Adrenal gland (tissue), 12 donors: Measurements from ENCODE around the gene IFNA14. TPM values are rescaled to one million over a fixed set of nuclear protein-coding genes. Genes with fewer than 3 reads are reported as not detected.

Experiments used
- DNase-seq, 7 donors: peaks; one replicate each; pipeline ENCODE4 v3.0.0-alpha.2; 2019 to 2020
- H3K27ac ChIP-seq, 5 donors: fragments of 200-600 bp; sonication (generic) in 4 of 5; 1 replicate in 3 of 5; 2 replicates in 2 of 5; pipeline versions ENCODE4 v1.5.1 to v1.8.0; 2016 to 2020; ENCODE audit warnings: mild to moderate bottlenecking in 1 of 5
- H3K27me3 ChIP-seq: fragments of 200-600 bp; 2 replicates; pipeline ENCODE4 v1.8.0; 2021
- H3K36me3 ChIP-seq, 2 donors: fragments of 200-600 bp; replicated peaks in 1 of 2; 1 replicate in 1 of 2; 2 replicates in 1 of 2; pipeline versions ENCODE4 v1.5.1 to v1.8.0; 2018 to 2022
- H3K4me1 ChIP-seq, 2 donors: fragments of 200-600 bp; replicated peaks in 1 of 2; 1 replicate in 1 of 2; 2 replicates in 1 of 2; pipeline versions ENCODE4 v1.5.1 to v1.8.0; 2018 to 2021
- H3K4me3 ChIP-seq, 4 donors: fragments of 200-600 bp; sonication (generic) in 3 of 4; one replicate each; pipeline ENCODE4 v1.5.1; 2016 to 2018
- H3K9me3 ChIP-seq, 3 donors: fragments of 200-600 bp; sonication (generic) in 1 of 3; replicated peaks in 1 of 3; 1 replicate in 2 of 3; 2 replicates in 1 of 3; pipeline versions ENCODE4 v1.5.1 to v1.8.0; 2016 to 2021
- CTCF ChIP-seq, 6 experiments: fragments of 450-650 bp in 4 of 6; fragments of 200-600 bp in 2 of 6; sonication (generic) in 1 of 6; IDR thresholded peaks; 1 replicate in 5 of 6; 2 replicates in 1 of 6; pipeline versions ENCODE4 v1.5.1 to v1.8.0; 2016 to 2021; ENCODE audit warnings: antibody characterized with exemption in 6 of 6, mild to moderate bottlenecking in 2 of 6, moderate library complexity in 1 of 6
- POLR2A ChIP-seq, 2 donors: fragments of 450-650 bp; IDR thresholded peaks; one replicate each; pipeline ENCODE4 v1.6.1; 2017; ENCODE audit warnings: antibody characterized with exemption in 2 of 2, mild to moderate bottlenecking in 2 of 2, moderate library complexity in 1 of 2
- WGBS, 4 donors: extraction: QIAGEN DNeasy Blood & Tissue Kit in 2 of 4; methylation state at CpG; one replicate each; pipeline versions ENCODE4 v1.1.5 to v1.1.7; 2013 to 2017; 5-methylcytosine and 5-hydroxymethylcytosine counted together
- intact Hi-C, 2 donors: fragments of 100-400 bp; cut with DNase I; formaldehyde crosslinking; loops; one replicate each; pipeline versions ENCODE4 v1.14.1 to v1.15.0; 2022 to 2023
- polyA plus RNA-seq, 3 donors: library from polyadenylated mRNA; stranded (reverse); fragments of 200-250 nt in 2 of 3; fragments of 350-450 nt in 1 of 3; fragmentation: Illumina TruSeq in 1 of 3; extraction: RNeasy Lipid Tissue Mini Kit (QIAGEN cat#74804) in 1 of 3; gene quantifications; one replicate each; pipeline ENCODE4 v1.2.3, GENCODE V29; 2013 to 2014
- total RNA-seq, 9 donors: library from RNA; depleted of rRNA in 4 of 9; stranded (reverse); fragments of >200 nt in 4 of 9; fragments of 120-200 nt in 1 of 9; fragmentation: NEBNext Ultra II Directional in 1 of 9; extraction: Animal tissue kit (Norgen Biotek cat#: 25700) in 1 of 9; gene quantifications; one replicate each; pipeline versions ENCODE4 v1.1.0 to v1.2.4, GENCODE V29; 2013 to 2023
- donor health status: healthy with polysubstance abuse.
- donor health status: Bipolar disorder and iron deficiency.
- donor health status: DM: yes; HTN: yes; CAD: no.
- donor health status: DM: no; HTN: no; CAD: no.
- donor health status: DM: no; HTN: no; CAD: no.
- donor health status: DM: yes; HTN: yes; CAD: no.

Gene IFNA14
- total and polyA plus RNA-seq, 12 donors, result not detected

GRCh38 chr9:21265421-21266189 is 25.8 kb upstream of the IFNA14 start:
- TF ChIP-seq CTCF (IDR thresholded peaks at IDR 0.05) (no peak), POLR2A (IDR thresholded peaks at IDR 0.05) (no peak)
- Histone ChIP-seq H3K4me1 (no peaks in the 10 kb centered on the region), H3K27ac (no peak overlapping the region), H3K27me3 (peaks cover 7% of the 10 kb centered on the region), H3K9me3 (no peaks in the 10 kb centered on the region), H3K36me3 (no peaks in the 10 kb centered on the region), H3K4me3 (no peak overlapping the region)
- no peak for DNase-seq
- WGBS, 4 donors, result 19 to 33% (median 27%) methylated on average over 1 of the region's 1 CpG
- intact Hi-C loops, result no loop called here

- Histone ChIP-seq H3K4me1 (no peaks in the 10 kb centered on the region), H3K4me3 (no peak overlapping the region), H3K36me3 (no peaks in the 10 kb centered on the region), H3K9me3 (no peaks in the 10 kb centered on the region), H3K27me3 (no peaks in the 10 kb centered on the region), H3K27ac (no peak overlapping the region)
- intact Hi-C loops, result no loop called here
- DNase-seq, result no peak
- no peak for TF ChIP-seq CTCF (IDR thresholded peaks at IDR 0.05)
- no peak for TF ChIP-seq POLR2A (IDR thresholded peaks at IDR 0.05)
- 68 to 76% (median 72%) methylated on average over 5 of the region's 5 CpGs for WGBS, 4 donors
These were observed 15.9 kb upstream of the IFNA14 start for GRCh38 chr9:21255538-21256212.

DNA sequence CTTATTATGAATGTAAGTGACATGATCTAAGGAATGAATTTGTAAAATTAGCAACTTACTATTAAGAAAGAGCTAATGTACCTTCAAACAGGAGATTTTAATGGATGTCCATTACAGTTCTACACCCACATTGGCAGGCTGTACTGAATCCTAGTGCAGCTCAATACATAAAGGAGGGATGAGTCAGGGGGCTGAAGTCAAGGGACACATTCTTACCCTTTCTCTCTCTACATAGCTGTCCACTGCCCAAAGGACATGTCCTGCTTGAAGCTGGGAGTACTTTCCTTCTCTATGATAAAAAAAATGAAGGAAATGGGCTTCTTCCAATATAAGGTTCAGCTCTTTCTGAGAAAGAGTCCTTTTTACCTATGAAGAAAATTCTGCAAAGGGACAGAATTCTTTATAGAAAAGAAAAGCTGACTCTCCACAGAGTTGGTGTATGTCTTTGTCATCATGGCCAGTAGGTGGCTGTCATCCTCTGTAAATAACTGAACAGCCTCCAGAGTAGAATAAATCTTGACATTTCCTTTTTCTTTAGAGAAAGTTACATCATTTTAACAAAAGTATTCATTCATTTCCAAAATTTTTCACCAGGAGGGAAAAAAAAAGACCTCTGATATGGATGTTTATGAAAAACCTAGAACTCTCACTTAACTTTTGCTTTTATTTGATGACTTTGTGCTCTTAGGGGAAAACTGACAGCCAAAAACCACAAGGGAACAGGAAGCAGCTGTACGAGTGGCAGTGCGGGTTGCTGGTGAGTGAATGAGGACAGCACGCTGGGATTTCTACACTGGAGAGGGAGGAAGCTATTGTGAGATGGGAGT is 13.1 kb upstream of the IFNA14 start:
- Histone ChIP-seq H3K36me3 (no peaks in the 10 kb centered on the region), H3K4me1 (no peaks in the 10 kb centered on the region), H3K27ac (no peak overlapping the region), H3K4me3 (no peak overlapping the region), H3K27me3 (peaks cover 13% of the 10 kb centered on the region), H3K9me3 (no peaks in the 10 kb centered on the region)
- intact Hi-C loops, result no loop called here
- no peak for TF ChIP-seq POLR2A (IDR thresholded peaks at IDR 0.05)
- peak; percentile 28 to 57 (median 44) for TF ChIP-seq CTCF (IDR thresholded peaks at IDR 0.05)
- peak in 5 of 7 donors; percentile 12 to 51 (median 40) for DNase-seq
- WGBS, 4 donors, result 0 to 1% (median 1%) methylated on average over 3 of the region's 3 CpGs

DNA sequence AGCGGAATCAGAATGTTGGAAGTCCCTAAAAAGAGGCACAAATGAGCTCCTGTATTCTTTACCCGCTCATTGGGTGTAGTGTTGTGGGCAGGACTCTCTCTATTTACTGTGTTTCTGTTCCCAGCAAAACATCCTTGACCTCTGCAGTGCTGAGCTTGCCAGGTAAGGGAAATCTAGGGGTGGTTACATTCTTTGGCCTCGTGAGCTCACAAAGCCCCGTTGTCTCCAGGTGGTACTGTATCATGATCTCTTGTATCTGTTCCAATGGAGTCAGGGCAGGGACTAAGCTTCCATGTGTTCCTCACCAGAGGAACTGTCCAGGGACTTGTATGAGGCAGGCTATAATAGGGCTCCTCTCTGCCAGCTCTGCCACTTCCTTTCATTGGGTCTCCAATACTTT is 11.8 kb upstream of the IFNA14 start:
- WGBS, 4 donors, result 47 to 56% (median 51%) methylated on average over 4 of the region's 4 CpGs
- Histone ChIP-seq H3K27me3 (peaks cover 16% of the 10 kb centered on the region), H3K27ac (no peak overlapping the region), H3K4me1 (no peaks in the 10 kb centered on the region), H3K4me3 (no peak overlapping the region), H3K36me3 (no peaks in the 10 kb centered on the region), H3K9me3 (no peaks in the 10 kb centered on the region)
- intact Hi-C loops, result no loop called here
- no peak for TF ChIP-seq POLR2A (IDR thresholded peaks at IDR 0.05)
- TF ChIP-seq CTCF (IDR thresholded peaks at IDR 0.05), result no peak
- DNase-seq, result no peak
